OCI-LY7 (cell line): Measurements from ENCODE around the gene NXN.

Experiments used
- EZH2phosphoT487 ChIP-seq: fragments of 200-600 bp; sonication (generic); IDR thresholded peaks from 2 replicates; pipeline ENCODE4 v1.6.1; 2018; ENCODE audit warnings: low read depth, borderline replicate concordance, mild to moderate bottlenecking, mixed run types, antibody characterized with exemption, low read length, moderate library complexity, mixed read lengths
- TF ChIP-seq, protein P1 (sequence below): fragments of 200-600 bp; sonication (generic); conservative IDR thresholded peaks from 2 replicates; pipeline ENCODE4 v1.5.1; 2014; ENCODE audit warnings: mild to moderate bottlenecking, antibody characterized with exemption, low read length, moderate library complexity, mixed read lengths

- TF ChIP-seq, protein P1, sequence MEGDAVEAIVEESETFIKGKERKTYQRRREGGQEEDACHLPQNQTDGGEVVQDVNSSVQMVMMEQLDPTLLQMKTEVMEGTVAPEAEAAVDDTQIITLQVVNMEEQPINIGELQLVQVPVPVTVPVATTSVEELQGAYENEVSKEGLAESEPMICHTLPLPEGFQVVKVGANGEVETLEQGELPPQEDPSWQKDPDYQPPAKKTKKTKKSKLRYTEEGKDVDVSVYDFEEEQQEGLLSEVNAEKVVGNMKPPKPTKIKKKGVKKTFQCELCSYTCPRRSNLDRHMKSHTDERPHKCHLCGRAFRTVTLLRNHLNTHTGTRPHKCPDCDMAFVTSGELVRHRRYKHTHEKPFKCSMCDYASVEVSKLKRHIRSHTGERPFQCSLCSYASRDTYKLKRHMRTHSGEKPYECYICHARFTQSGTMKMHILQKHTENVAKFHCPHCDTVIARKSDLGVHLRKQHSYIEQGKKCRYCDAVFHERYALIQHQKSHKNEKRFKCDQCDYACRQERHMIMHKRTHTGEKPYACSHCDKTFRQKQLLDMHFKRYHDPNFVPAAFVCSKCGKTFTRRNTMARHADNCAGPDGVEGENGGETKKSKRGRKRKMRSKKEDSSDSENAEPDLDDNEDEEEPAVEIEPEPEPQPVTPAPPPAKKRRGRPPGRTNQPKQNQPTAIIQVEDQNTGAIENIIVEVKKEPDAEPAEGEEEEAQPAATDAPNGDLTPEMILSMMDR: no peak
- TF ChIP-seq EZH2phosphoT487: no peak
Observed at GRCh38 chr17:917941-918740, 61.4 kb downstream of the NXN start.
